ENCODE measurements around the gene SYTL3. TPM values are rescaled to one million over a fixed set of nuclear protein-coding genes. Genes with fewer than 3 reads are reported as not detected.
"Not testable (repeated sequence)": the region's sequence is repeated elsewhere in the genome, so short reads cannot be mapped to it uniquely, and the experiment has no call there.

SYTL3 gene
- 100 to 1,000 TPM; 181 to 186 TPM for total RNA-seq

- Mint-ChIP-seq H3K9me3 (no peaks in the 10 kb centered on the region), H3K4me1 (ENCODE audit: low read depth) (peaks cover 77% of the 10 kb centered on the region), H3K36me3 (peaks cover 38% of the 10 kb centered on the region), H3K27ac (peak within 1 kb of the TSS; percentile 99), H3K27me3 (no peaks in the 10 kb centered on the region), H3K4me3 (peak within 1 kb of the TSS; percentile 79)
- peak; percentile 93 for DNase-seq
- ChIA-PET CTCF (interaction anchor here (0.7 to 3.3 kb wide), 10 partner anchors 10 to 460 kb away, joined by 3 to 18 read pairs (median 4); no protein-coding TSS in a partner anchor), POLR2A (interaction anchor here (0.5 to 2.2 kb wide), 14 partner anchors 9 to 458 kb away, joined by 3 to 13 read pairs (median 4); no protein-coding TSS in a partner anchor)
- intact Hi-C loops (cut with micrococcal nuclease), result loop anchor here (1.0 to 10.0 kb wide), 10 partner anchors 19 to 887 kb away; no protein-coding TSS in a partner anchor
Observed at GRCh38 chr6:158649289-158650143, at the start of gene SYTL3. Gene SYTL3, plus strand, starts transcription at chr6:158650054. Its CDS starts 13,215 bp downstream, at chr6:158663269.

- Mint-ChIP-seq H3K9me3 (no peaks in the 10 kb centered on the region), H3K27me3 (no peaks in the 10 kb centered on the region), H3K4me1 (ENCODE audit: low read depth) (no peaks in the 10 kb centered on the region), H3K36me3 (peaks cover 30% of the 10 kb centered on the region), H3K4me3 (no peak overlapping the region), H3K27ac (no peak overlapping the region)
- CTCF ChIA-PET, result interaction anchor here (0.7 to 4.3 kb wide), 6 partner anchors 9 to 390 kb away, joined by 3 to 29 read pairs (median 4); no protein-coding TSS in a partner anchor
- intact Hi-C loops (cut with micrococcal nuclease), result no loop called here
- POLR2A ChIA-PET, result interaction anchor here (0.6 kb wide), 1 partner anchor 18 kb away, joined by 3 read pairs; no protein-coding TSS in a partner anchor
- DNase-seq, result no peak
Observed at GRCh38 chr6:158603261-158604047, 46.4 kb upstream of the SYTL3 start.

GRCh38 chr6:158604048-158604406, 45.8 kb upstream of the SYTL3 start:
- Mint-ChIP-seq H3K27ac (no peak overlapping the region), H3K36me3 (peaks cover 30% of the 10 kb centered on the region), H3K4me3 (no peak overlapping the region), H3K9me3 (no peaks in the 10 kb centered on the region), H3K27me3 (no peaks in the 10 kb centered on the region), H3K4me1 (ENCODE audit: low read depth) (no peaks in the 10 kb centered on the region)
- POLR2A ChIA-PET, result no interaction called here
- intact Hi-C loops (cut with micrococcal nuclease), result no loop called here
- DNase-seq, result no peak
- CTCF ChIA-PET, result interaction anchor here (0.7 to 4.3 kb wide), 7 partner anchors 9 to 390 kb away, joined by 3 to 29 read pairs (median 4); no protein-coding TSS in a partner anchor

GRCh38 chr6:158605266-158605878, 44.5 kb upstream of the SYTL3 start:
- intact Hi-C loops (cut with micrococcal nuclease), result loop anchor here (1.0 kb wide), 2 partner anchors 384 to 391 kb away; no protein-coding TSS in a partner anchor
- Mint-ChIP-seq H3K27ac (no peak overlapping the region), H3K9me3 (no peaks in the 10 kb centered on the region), H3K27me3 (no peaks in the 10 kb centered on the region), H3K4me3 (no peak overlapping the region), H3K4me1 (ENCODE audit: low read depth) (no peaks in the 10 kb centered on the region), H3K36me3 (peaks cover 35% of the 10 kb centered on the region)
- CTCF ChIA-PET, result interaction anchor here (0.7 to 4.3 kb wide), 18 partner anchors 10 to 411 kb away, joined by 3 to 29 read pairs (median 3); partner anchors contain the start of gene SYTL3
- peak; percentile 70 for DNase-seq
- POLR2A ChIA-PET, result no interaction called here

- CTCF ChIA-PET, result interaction anchor here (0.7 to 4.3 kb wide), 15 partner anchors 11 to 412 kb away, joined by 3 to 29 read pairs (median 3); no protein-coding TSS in a partner anchor
- H3K27me3 Mint-ChIP-seq; H3K9me3 Mint-ChIP-seq; intact Hi-C loops (cut with micrococcal nuclease); POLR2A ChIA-PET; H3K27ac Mint-ChIP-seq; H3K4me1 Mint-ChIP-seq (ENCODE audit: low read depth); H3K4me3 Mint-ChIP-seq; DNase-seq: not testable (repeated sequence)
- peaks cover 40% of the 10 kb centered on the region for H3K36me3 Mint-ChIP-seq
Observed at GRCh38 chr6:158606011-158606410, 43.8 kb upstream of the SYTL3 start.

- ChIA-PET CTCF (interaction anchor here (1.4 to 4.3 kb wide), 3 partner anchors 52 to 393 kb away, joined by 3 to 29 read pairs (median 4); no protein-coding TSS in a partner anchor), POLR2A (no interaction called here)
- H3K4me1 Mint-ChIP-seq (ENCODE audit: low read depth), result no peaks in the 10 kb centered on the region
- no peak overlapping the region for H3K27ac Mint-ChIP-seq
- no peak overlapping the region for H3K4me3 Mint-ChIP-seq
- intact Hi-C loops (cut with micrococcal nuclease), result no loop called here
- DNase-seq, result no peak
- H3K36me3 Mint-ChIP-seq, result peaks cover 46% of the 10 kb centered on the region
- H3K27me3 Mint-ChIP-seq, result no peaks in the 10 kb centered on the region
- no peaks in the 10 kb centered on the region for H3K9me3 Mint-ChIP-seq
Observed at GRCh38 chr6:158606935-158607334, 42.9 kb upstream of the SYTL3 start.

- H3K4me3 Mint-ChIP-seq, result no peak overlapping the region
- ChIA-PET POLR2A (no interaction called here), CTCF (interaction anchor here (1.4 to 1.5 kb wide), 2 partner anchors 52 to 386 kb away, joined by 3 to 4 read pairs; no protein-coding TSS in a partner anchor)
- intact Hi-C loops (cut with micrococcal nuclease), result no loop called here
- DNase-seq, result no peak
- H3K27me3 Mint-ChIP-seq, result no peaks in the 10 kb centered on the region
- no peak overlapping the region for H3K27ac Mint-ChIP-seq
- peaks cover 47% of the 10 kb centered on the region for H3K36me3 Mint-ChIP-seq
- no peaks in the 10 kb centered on the region for H3K9me3 Mint-ChIP-seq
- no peaks in the 10 kb centered on the region for H3K4me1 Mint-ChIP-seq (ENCODE audit: low read depth)
Observed at GRCh38 chr6:158607411-158608170, 42.3 kb upstream of the SYTL3 start.

- no peak overlapping the region for H3K27ac Mint-ChIP-seq
- CTCF ChIA-PET, result no interaction called here
Observed at GRCh38 chr6:158608221-158608620, 41.6 kb upstream of the SYTL3 start.

GRCh38 chr6:158609455-158610155, 40.2 kb upstream of the SYTL3 start:
- POLR2A ChIA-PET, result no interaction called here
- Mint-ChIP-seq H3K36me3 (peaks cover 52% of the 10 kb centered on the region), H3K27ac (no peak overlapping the region), H3K9me3 (peaks cover 3% of the 10 kb centered on the region), H3K27me3 (no peaks in the 10 kb centered on the region), H3K4me3 (no peak overlapping the region), H3K4me1 (ENCODE audit: low read depth) (no peaks in the 10 kb centered on the region)
- DNase-seq, result no peak
- CTCF ChIA-PET, result interaction anchor here (1.2 kb wide), 1 partner anchor 388 kb away, joined by 3 read pairs; no protein-coding TSS in a partner anchor
- intact Hi-C loops (cut with micrococcal nuclease), result no loop called here

More at GRCh38 chr6:158608221-158608620, 41.6 kb upstream of the SYTL3 start:
- H3K9me3 Mint-ChIP-seq, result no peaks in the 10 kb centered on the region
- peaks cover 48% of the 10 kb centered on the region for H3K36me3 Mint-ChIP-seq
- no peaks in the 10 kb centered on the region for H3K4me1 Mint-ChIP-seq (ENCODE audit: low read depth)
- no peak for DNase-seq
- H3K4me3 Mint-ChIP-seq, result no peak overlapping the region
- no peaks in the 10 kb centered on the region for H3K27me3 Mint-ChIP-seq
- intact Hi-C loops (cut with micrococcal nuclease), result no loop called here
- POLR2A ChIA-PET, result no interaction called here

GRCh38 chr6:158610319-158610968, 39.4 kb upstream of the SYTL3 start:
- intact Hi-C loops (cut with micrococcal nuclease), result no loop called here
- no peak overlapping the region for H3K27ac Mint-ChIP-seq
- no peaks in the 10 kb centered on the region for H3K27me3 Mint-ChIP-seq
- no peak overlapping the region for H3K4me3 Mint-ChIP-seq
- H3K9me3 Mint-ChIP-seq, result peaks cover 11% of the 10 kb centered on the region
- peaks cover 57% of the 10 kb centered on the region for H3K36me3 Mint-ChIP-seq
- ChIA-PET CTCF (interaction anchor here (1.2 kb wide), 1 partner anchor 389 kb away, joined by 3 read pairs; no protein-coding TSS in a partner anchor), POLR2A (no interaction called here)
- no peaks in the 10 kb centered on the region for H3K4me1 Mint-ChIP-seq (ENCODE audit: low read depth)
- no peak for DNase-seq

All from activated CD4-positive, alpha-beta memory T cell treated with anti-CD3 and anti-CD28 coated beads for 36 hours (primary cell).